Activated CD4-positive, alpha-beta T cell treated with anti-CD3 and anti-CD28 coated beads for 1 hour (primary cell): ENCODE measurements around the gene LRRIQ1.
"Not testable (repeated sequence)": the region's sequence is repeated elsewhere in the genome, so short reads cannot be mapped to it uniquely, and the experiment has no call there.

Experiments
- DNase-seq: peaks from one replicate; pipeline ENCODE4 v3.0.0-alpha.2; 2020

LRRIQ1 gene

GRCh38 chr12:85224339-85224738 lies 188.2 kb downstream of the LRRIQ1 start:
- DNase-seq, result not testable (repeated sequence)

GRCh38 chr12:85225501-85225900 lies 189.3 kb downstream of the LRRIQ1 start:
- no peak for DNase-seq

- DNase-seq, result no peak
These were observed 201.2 kb downstream of the LRRIQ1 start for GRCh38 chr12:85237327-85237726.

- no peak for DNase-seq
These were observed 208.4 kb downstream of the LRRIQ1 start for GRCh38 chr12:85244561-85244960.

DNA sequence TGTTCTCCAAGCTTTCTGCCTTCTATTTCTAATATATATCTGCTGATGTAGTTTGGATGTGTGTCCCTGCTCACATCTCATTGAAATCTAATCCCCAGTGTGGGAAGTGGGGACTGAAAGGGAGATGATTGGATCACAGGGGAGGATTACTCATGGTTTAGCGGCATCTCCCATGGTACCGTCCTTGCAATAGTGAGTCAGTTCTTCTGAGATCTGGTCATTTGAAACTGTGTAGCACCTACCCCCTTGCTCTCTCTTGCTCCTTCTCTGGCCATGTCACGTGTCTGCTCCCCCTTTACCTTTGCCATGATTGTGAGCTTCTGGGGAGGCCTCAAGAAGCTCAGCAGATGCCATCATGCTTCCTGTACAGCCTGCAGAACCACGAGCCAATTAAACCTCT lies 217.7 kb downstream of the LRRIQ1 start:
- DNase-seq, result no peak

DNA sequence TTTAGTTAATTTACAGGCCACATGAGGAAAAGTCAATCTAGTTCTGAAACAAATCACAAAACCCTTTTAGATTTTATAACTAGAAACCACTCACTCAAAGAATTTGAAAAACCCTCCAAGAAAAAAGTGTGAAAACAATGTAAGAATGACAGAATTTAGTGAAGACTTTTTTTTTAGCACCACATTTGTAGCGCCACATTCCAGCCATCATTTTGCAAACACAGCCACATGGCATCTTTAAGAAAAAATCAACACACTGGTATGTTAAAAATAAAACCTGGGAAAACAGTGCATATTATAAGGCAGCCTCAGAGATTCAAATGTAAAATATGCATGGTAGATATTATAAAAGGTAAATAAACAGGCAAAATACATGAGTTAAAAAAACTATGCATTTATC lies 221.5 kb downstream of the LRRIQ1 start:
- DNase-seq, result no peak

DNA sequence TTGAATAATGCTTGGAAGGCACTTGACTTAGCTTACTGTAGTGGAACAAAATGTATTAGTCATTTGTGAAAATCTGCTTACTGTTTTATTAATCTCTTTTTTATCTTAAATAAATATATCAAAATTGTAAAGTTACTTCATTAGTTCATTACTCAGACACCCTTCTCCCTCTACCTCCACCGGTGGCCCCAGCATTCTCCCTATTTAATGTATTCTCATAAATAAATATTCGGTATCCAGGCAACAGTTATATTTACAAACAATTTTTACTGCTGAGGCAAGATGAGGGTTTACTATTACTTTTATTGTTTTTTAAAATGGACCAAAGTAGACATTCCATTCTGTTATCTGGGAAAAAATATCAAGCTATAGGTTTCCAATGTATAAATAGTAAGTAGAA lies 224.3 kb downstream of the LRRIQ1 start:
- DNase-seq, result no peak

DNA sequence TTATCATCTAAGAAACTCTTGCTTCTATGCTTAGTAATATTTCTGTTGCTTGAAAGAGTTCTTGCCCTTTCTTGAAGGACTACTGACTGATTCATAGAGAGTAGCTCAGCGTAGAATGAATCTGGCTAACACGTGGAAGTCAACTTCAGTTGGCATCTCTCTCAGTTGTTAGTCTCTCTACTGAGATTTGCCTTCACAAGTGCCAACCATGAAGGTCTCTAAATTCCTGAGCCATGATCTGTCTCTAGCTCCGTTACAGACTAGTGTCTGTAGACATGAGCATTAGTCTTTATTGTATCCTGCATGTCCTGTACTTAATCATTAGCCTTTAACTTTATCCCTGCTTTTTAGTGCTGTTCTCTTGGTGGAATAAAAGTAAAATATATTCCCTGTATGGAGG lies 224.7 kb downstream of the LRRIQ1 start:
- no peak for DNase-seq

- no peak for DNase-seq
These were observed 230.2 kb downstream of the LRRIQ1 start for GRCh38 chr12:85266356-85266755.

DNA sequence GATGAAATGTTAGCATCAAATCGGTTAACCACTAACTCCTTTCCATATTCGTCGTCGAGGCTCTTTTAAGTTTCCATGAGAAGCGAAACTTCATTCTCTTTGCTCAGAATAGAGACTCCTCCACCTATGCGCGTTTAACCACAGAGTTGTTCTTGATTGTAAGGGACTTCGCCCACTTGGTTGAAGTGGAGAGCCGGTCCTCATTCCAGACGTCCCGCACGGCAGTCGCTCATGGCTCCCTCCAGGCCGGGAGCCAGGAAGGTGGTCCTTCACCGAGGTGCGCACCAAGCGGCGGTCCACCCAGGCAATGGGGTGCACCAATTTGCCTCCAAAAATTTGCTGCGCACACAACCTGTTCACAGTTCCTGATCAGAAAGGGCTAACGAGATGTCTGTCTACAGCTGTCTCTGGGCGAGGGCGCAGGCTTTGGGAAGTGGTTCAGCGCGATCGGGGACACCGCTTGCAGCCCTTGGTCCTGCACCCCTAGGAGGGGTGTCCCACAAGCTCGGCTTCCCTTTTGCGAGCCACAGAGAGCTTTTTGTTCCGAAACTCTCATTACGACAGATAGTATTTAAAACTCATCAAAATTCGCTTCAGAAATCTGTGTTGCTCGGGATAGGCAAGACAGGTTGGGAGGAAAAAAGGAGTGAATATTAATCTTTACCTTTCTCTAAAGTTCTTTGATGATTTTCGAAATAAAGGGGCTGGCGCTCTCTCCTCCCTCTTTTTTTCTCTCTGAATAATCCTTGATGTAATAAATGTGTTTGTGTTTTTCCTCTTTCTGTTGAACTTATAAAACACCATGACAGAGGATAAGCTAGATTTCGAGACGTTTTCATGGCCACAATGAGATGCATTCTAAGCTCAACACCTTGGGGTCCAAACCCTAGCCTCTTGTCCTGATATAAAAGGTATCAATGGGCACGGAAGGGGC lies 237.5 kb downstream of the LRRIQ1 start:
- no peak for DNase-seq

GRCh38 chr12:85274315-85274651 lies 238.1 kb downstream of the LRRIQ1 start:
- no peak for DNase-seq

DNA sequence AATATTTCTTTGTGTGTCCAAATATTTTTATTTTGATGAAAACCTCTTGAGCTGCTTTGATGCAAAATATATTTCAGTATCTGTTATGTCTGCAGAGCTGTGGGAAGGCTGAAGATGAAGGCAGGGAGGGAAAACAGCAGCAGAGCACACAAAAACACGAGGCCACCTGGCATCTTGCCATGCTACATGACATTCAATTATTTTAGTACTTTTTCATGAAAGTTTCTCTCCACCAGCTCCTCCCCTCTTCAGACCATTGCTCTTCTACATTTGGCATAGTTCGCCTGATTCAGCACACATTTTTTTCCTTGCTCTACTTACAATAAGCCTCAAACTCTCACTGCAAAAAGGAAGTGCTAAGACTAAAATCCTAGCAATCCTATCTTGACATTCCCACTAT lies 239.2 kb downstream of the LRRIQ1 start:
- no peak for DNase-seq

GRCh38 chr12:85277191-85277590 lies 241.0 kb downstream of the LRRIQ1 start:
- DNase-seq, result no peak

- DNase-seq, result no peak
These were observed 241.9 kb downstream of the LRRIQ1 start for GRCh38 chr12:85277900-85278597.

- no peak for DNase-seq
These were observed 242.7 kb downstream of the LRRIQ1 start for GRCh38 chr12:85278598-85279448.

- DNase-seq, result no peak
These were observed 243.5 kb downstream of the LRRIQ1 start for GRCh38 chr12:85279449-85280164.

DNA sequence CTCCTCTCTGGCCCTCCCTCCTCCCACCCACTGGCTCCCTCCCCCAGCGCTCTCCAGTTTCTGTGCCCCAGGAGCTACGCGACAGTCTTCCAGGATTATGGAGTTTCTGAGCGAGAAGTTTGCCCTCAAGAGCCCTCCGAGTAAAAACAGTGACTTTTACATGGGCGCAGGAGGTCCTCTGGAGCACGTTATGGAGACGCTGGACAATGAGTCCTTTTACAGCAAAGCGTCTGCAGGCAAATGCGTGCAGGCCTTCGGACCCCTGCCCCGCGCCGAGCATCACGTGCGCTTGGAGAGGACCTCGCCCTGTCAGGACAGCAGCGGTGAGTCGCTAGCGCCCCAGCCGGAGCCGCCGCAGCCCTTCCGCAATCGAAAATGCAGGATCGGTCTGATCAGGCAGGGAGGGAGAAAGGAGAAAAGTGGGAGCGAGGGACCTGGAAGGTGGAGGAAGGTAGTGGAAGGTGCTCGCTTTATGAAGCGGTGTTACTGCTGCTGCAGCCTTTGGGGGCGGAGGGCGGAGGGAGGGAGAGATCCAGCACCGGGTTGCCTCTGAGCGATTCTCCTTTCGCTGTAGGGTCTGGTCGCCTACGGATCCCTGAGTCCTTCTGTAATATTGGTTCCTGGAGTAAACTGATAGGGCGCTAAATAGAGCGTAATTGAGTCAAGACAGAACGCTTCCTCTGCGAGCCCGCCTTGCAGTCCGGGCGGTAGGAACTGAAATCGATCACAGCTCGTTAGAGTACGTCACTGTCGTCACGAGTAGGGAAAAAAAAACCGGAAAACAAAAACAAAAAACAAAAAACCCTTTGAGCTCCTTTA lies 244.2 kb downstream of the LRRIQ1 start, which contains the start of gene ALX1:
Gene ALX1, plus strand, starts transcription at position 56 of the 819 bp plus-strand sequence. Its CDS starts 42 bp downstream, at position 98.
- no peak for DNase-seq

- DNase-seq, result no peak
These were observed 245.0 kb downstream of the LRRIQ1 start for GRCh38 chr12:85280984-85281630.

DNA sequence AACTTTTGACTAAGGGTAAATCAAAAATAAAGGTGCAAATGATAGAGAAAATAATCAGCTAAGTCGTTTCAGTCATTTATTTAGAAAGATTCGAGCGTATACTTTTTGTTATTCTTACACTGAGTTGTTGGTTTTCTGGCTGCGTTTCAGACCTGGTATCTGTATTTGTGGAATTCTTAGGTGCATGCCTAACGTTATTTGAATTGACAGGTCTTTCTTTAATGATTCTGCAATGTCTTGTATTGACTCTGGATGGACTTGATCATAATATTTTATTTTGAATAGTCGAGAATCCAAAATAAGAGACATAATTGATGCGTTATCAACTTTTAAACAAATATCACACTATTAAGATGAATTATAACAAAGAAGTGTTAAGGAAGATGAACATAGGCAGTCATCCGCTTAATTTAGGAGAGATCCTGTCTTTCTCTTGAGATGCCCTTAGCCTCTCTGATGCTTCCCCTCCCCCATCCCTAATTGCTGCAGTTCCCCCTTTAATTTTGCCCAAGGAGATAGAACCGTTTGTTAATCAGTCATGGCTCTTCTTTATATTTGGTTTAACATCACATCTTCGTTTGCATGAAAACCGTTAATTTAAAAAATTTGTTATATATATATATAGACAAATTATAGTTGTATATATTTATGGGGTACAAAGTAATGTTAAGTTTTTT lies 245.6 kb downstream of the LRRIQ1 start:
- no peak for DNase-seq

DNA sequence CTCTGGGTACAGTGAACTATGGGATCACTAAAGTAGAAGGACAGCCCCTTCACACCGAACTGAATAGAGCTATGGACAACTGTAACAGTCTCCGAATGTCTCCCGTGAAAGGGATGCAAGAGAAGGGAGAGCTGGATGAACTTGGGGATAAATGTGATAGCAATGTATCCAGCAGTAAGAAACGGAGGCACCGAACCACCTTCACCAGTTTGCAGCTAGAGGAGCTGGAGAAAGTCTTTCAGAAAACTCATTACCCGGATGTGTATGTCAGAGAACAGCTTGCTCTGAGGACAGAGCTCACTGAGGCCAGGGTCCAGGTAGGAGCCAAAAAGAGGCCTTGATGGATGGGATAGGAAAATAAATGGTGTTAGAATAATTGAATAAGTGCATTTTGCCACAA lies 247.4 kb downstream of the LRRIQ1 start:
- no peak for DNase-seq
